Fibroblast of mammary gland (primary cell): Measurements from ENCODE around the gene ZMYND11.

Source experiments
- DNase-seq: peaks from one replicate; pipeline ENCODE4 v3.0.0-alpha.2; 2010; ENCODE audit warnings: low read depth
- H3K4me3 ChIP-seq: 2 replicates; pipeline ENCODE4 v1.5.1; 2011; ENCODE audit warnings: low read depth, mild to moderate bottlenecking, low read length, moderate library complexity; ENCODE audit not compliant: control insufficient read depth
- TF ChIP-seq, protein P1 (sequence below): conservative IDR thresholded peaks from 2 replicates; pipeline ENCODE4 v1.5.1; 2011; ENCODE audit warnings: low read depth, low read length, inconsistent platforms; ENCODE audit not compliant: control insufficient read depth, insufficient read depth

ZMYND11 gene

DNA sequence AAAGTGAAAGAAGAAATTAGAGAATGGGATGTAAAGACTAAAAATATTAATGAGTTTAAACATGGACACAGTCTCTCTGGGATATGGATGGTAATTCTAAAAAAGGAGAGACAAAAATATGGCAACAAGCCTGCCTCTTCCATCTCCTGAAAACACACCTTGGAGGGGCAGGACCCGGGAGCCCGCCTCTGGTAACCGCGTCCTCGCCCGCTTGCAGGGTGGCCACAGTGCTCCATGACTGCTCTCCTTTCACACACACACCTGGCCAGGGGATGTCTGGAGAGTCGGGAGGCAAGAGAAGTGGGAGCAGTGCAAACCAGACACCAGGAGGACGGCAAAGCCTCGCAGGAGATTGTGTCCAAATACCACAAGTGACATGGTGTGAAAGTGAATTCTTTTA, 166.3 kb downstream of the ZMYND11 start:
- no peak for DNase-seq
- TF ChIP-seq, protein P1, sequence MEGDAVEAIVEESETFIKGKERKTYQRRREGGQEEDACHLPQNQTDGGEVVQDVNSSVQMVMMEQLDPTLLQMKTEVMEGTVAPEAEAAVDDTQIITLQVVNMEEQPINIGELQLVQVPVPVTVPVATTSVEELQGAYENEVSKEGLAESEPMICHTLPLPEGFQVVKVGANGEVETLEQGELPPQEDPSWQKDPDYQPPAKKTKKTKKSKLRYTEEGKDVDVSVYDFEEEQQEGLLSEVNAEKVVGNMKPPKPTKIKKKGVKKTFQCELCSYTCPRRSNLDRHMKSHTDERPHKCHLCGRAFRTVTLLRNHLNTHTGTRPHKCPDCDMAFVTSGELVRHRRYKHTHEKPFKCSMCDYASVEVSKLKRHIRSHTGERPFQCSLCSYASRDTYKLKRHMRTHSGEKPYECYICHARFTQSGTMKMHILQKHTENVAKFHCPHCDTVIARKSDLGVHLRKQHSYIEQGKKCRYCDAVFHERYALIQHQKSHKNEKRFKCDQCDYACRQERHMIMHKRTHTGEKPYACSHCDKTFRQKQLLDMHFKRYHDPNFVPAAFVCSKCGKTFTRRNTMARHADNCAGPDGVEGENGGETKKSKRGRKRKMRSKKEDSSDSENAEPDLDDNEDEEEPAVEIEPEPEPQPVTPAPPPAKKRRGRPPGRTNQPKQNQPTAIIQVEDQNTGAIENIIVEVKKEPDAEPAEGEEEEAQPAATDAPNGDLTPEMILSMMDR = no peak
- no peak overlapping the region for H3K4me3 ChIP-seq
